SK-N-SH (cell line): ENCODE measurements around the gene NR2C2AP. TPM values are rescaled to one million over a fixed set of nuclear protein-coding genes. Genes with fewer than 3 reads are reported as not detected.

ENCODE experiments used
- CTCF ChIA-PET: fragments of 300-600, 350-600 bp; formaldehyde crosslinking; extraction: SDS; loops from one replicate; lab custom pipeline; 2021; lab: Yijun Ruan, JAX
- POLR2A ChIA-PET: fragments of 350-600 bp; sonication (Branson Sonifier 250); formaldehyde crosslinking; extraction: SDS; loops from one replicate; lab custom pipeline; 2020; ENCODE audit warnings: antibody characterized with exemption, inconsistent platforms; lab: Yijun Ruan, JAX
- DNase-seq: peaks from one replicate; pipeline ENCODE4 v3.0.0; 2012
- H2AFZ ChIP-seq: fragments of 200-600 bp; sonication (generic); 2 replicates; pipeline ENCODE4 v1.8.1; 2016; ENCODE audit warnings: antibody characterized with exemption, mild to moderate bottlenecking, low read depth
- H3F3A ChIP-seq: fragments of 200-600 bp; sonication (generic); replicated peaks from 2 replicates; pipeline ENCODE3; 2016; ENCODE audit warnings: antibody characterized with exemption, mild to moderate bottlenecking; ENCODE audit not compliant: insufficient read depth
- H3K27ac ChIP-seq, 2 experiments: fragments of 200-500 bp in 1 of 2; fragments of 200-600 bp in 1 of 2; sonication (Bioruptor generic) in 1 of 2; sonication (generic), shearing (Covaris generic) in 1 of 2; 2 replicates each; pipeline versions ENCODE4 v1.5.1 to v1.6.1; 2014 to 2016; ENCODE audit warnings: low read depth in 2 of 2, inconsistent platforms in 1 of 2, low read length in 1 of 2, mild to moderate bottlenecking in 1 of 2, mixed read lengths in 1 of 2
- H3K27me3 ChIP-seq: fragments of 200-600 bp; sonication (generic), shearing (Covaris generic); 2 replicates; pipeline ENCODE4 v1.6.1; 2016; ENCODE audit warnings: mixed run types; ENCODE audit not compliant: insufficient read depth
- H3K36me3 ChIP-seq, 2 experiments: fragments of 200-500 bp in 1 of 2; fragments of 200-600 bp in 1 of 2; sonication (Bioruptor generic) in 1 of 2; sonication (generic) in 1 of 2; replicated peaks in 1 of 2; 2 replicates each; pipeline versions ENCODE3 to v1.5.1; 2014 to 2016; ENCODE audit warnings: low read length in 1 of 2, mild to moderate bottlenecking in 1 of 2; ENCODE audit not compliant: insufficient read depth in 2 of 2, control insufficient read depth in 1 of 2
- H3K4me1 ChIP-seq, 2 experiments: fragments of 200-500 bp in 1 of 2; fragments of 200-600 bp in 1 of 2; sonication (Bioruptor generic) in 1 of 2; sonication (generic), shearing (Covaris generic) in 1 of 2; 2 replicates each; pipeline versions ENCODE4 v1.5.1 to v1.6.1; 2014 to 2016; ENCODE audit warnings: low read depth in 1 of 2, low read length in 1 of 2, mixed run types in 1 of 2; ENCODE audit not compliant: insufficient read depth in 2 of 2, control insufficient read depth in 1 of 2
- H3K4me2 ChIP-seq: fragments of 200-600 bp; sonication (generic), shearing (Covaris generic); 2 replicates; pipeline ENCODE4 v1.6.1; 2017; ENCODE audit warnings: mixed run types
- H3K4me3 ChIP-seq, 2 experiments: fragments of 200-500 bp in 1 of 2; fragments of 200-600 bp in 1 of 2; sonication (Bioruptor generic) in 1 of 2; sonication (generic), shearing (Covaris generic) in 1 of 2; 2 replicates each; pipeline versions ENCODE4 v1.5.1 to v1.8.1; 2014 to 2016; ENCODE audit warnings: low read depth in 2 of 2, inconsistent platforms in 1 of 2, low read length in 1 of 2, mild to moderate bottlenecking in 1 of 2, mixed read lengths in 1 of 2, moderate library complexity in 1 of 2
- H3K79me2 ChIP-seq: fragments of 200-600 bp; sonication (generic); 2 replicates; pipeline ENCODE4 v1.8.1; 2017; ENCODE audit warnings: mild to moderate bottlenecking; ENCODE audit not compliant: insufficient read depth
- H3K9ac ChIP-seq: fragments of 200-600 bp; sonication (generic); 2 replicates; pipeline ENCODE4 v1.6.1; 2017; ENCODE audit warnings: mixed run types
- H3K9me2 ChIP-seq: fragments of 200-600 bp; sonication (generic); 2 replicates; pipeline ENCODE4 v1.6.1; 2017; ENCODE audit warnings: mixed run types
- H3K9me3 ChIP-seq: fragments of 200-600 bp; sonication (generic); 2 replicates; pipeline ENCODE4 v1.6.1; 2017; ENCODE audit warnings: mixed run types, mild to moderate bottlenecking, moderate library complexity
- H4K20me1 ChIP-seq: fragments of 200-600 bp; sonication (generic); 2 replicates; pipeline ENCODE4 v1.6.1; 2017; ENCODE audit warnings: mild to moderate bottlenecking, mixed run types; ENCODE audit not compliant: insufficient read depth
- ELF1 ChIP-seq: IDR thresholded peaks from 2 replicates; pipeline ENCODE4 v1.4.0; 2012
- EZH2phosphoT487 ChIP-seq: fragments of 200-600 bp; sonication (generic); IDR thresholded peaks from 2 replicates; pipeline ENCODE4 v1.6.1; 2017; ENCODE audit warnings: low read depth, mixed run types, mild to moderate bottlenecking, antibody characterized with exemption, moderate library complexity, borderline replicate concordance
- FOSL2 ChIP-seq: IDR thresholded peaks from 2 replicates; pipeline ENCODE4 v1.4.0; 2012; ENCODE audit warnings: low read depth, mild to moderate bottlenecking, moderate library complexity, borderline replicate concordance
- GABPA ChIP-seq: IDR thresholded peaks from 2 replicates; pipeline ENCODE4 v1.4.0; 2012; ENCODE audit warnings: low read depth, mild to moderate bottlenecking
- NFIC ChIP-seq: IDR thresholded peaks from 2 replicates; pipeline ENCODE4 v1.4.0; 2012; ENCODE audit warnings: borderline replicate concordance
- NRF1 ChIP-seq: IDR thresholded peaks from 2 replicates; pipeline ENCODE4 v1.6.1; 2012; ENCODE audit warnings: low read depth, mild to moderate bottlenecking, low read length
- POLR2AphosphoS5 ChIP-seq: IDR thresholded peaks from 2 replicates; pipeline ENCODE4 v1.6.1; 2012; ENCODE audit warnings: low read depth, low read length
- RCOR1 ChIP-seq: fragments of 150-350 bp; IDR thresholded peaks from 2 replicates; pipeline ENCODE4 v1.6.1; 2017; ENCODE audit warnings: antibody characterized with exemption, low read length
- RXRA ChIP-seq: IDR thresholded peaks from 2 replicates; pipeline ENCODE4 v1.4.0; 2012; ENCODE audit warnings: low read depth, mild to moderate bottlenecking, borderline replicate concordance
- TAF1 ChIP-seq: IDR thresholded peaks from 2 replicates; pipeline ENCODE4 v1.6.1; 2012; ENCODE audit warnings: low read depth, mild to moderate bottlenecking, low read length, moderate library complexity, borderline replicate concordance
- TEAD4 ChIP-seq: IDR thresholded peaks from 2 replicates; pipeline ENCODE4 v1.4.0; 2012; ENCODE audit warnings: mild to moderate bottlenecking, borderline replicate concordance; ENCODE audit not compliant: insufficient read depth
- USF2 ChIP-seq: fragments of 150-350 bp; IDR thresholded peaks from 2 replicates; pipeline ENCODE4 v1.6.1; 2017; ENCODE audit warnings: antibody characterized with exemption, low read length, low read depth, borderline replicate concordance
- ZBTB33 ChIP-seq: IDR thresholded peaks from 2 replicates; pipeline ENCODE4 v1.4.0; 2012; ENCODE audit warnings: low read depth, borderline replicate concordance
- WGBS: methylation state at CpG from one replicate; pipeline ENCODE4 v1.1.6; 2017; ENCODE audit warnings: low lambda C conversion rate; 5-methylcytosine and 5-hydroxymethylcytosine counted together
- polyA plus RNA-seq, 3 experiments: library from polyadenylated mRNA; depleted of rRNA; stranded (reverse); fragments of >200 nt; gene quantifications; 2 replicates each; pipeline ENCODE4 v1.2.3, GENCODE V29; 2012
- TF ChIP-seq, protein P1 (sequence below): fragments of 200-600 bp; sonication (generic); IDR thresholded peaks from 2 replicates; pipeline ENCODE4 v1.6.1; 2017; ENCODE audit warnings: antibody characterized with exemption, mild to moderate bottlenecking, moderate library complexity
- TF ChIP-seq, protein P2 (sequence below): fragments of 150-350 bp; IDR thresholded peaks from 2 replicates; pipeline ENCODE4 v1.6.1; 2016; ENCODE audit warnings: mild to moderate bottlenecking, low read depth, low read length

The NR2C2AP gene
- polyA plus RNA-seq, 1 of the 3 experiments (the other 2 are of a cell fraction): 21.9 TPM

GRCh38 chr19:19167612-19168011, 35.6 kb downstream of the NR2C2AP start (continued):
- no peak for TF ChIP-seq ZBTB33
- TF ChIP-seq NFIC: no peak
- no peak for TF ChIP-seq ELF1
- no peak for TF ChIP-seq EZH2phosphoT487
- TF ChIP-seq USF2: no peak
- TF ChIP-seq GABPA: no peak
- no peak for TF ChIP-seq TEAD4
- TF ChIP-seq, protein P1, sequence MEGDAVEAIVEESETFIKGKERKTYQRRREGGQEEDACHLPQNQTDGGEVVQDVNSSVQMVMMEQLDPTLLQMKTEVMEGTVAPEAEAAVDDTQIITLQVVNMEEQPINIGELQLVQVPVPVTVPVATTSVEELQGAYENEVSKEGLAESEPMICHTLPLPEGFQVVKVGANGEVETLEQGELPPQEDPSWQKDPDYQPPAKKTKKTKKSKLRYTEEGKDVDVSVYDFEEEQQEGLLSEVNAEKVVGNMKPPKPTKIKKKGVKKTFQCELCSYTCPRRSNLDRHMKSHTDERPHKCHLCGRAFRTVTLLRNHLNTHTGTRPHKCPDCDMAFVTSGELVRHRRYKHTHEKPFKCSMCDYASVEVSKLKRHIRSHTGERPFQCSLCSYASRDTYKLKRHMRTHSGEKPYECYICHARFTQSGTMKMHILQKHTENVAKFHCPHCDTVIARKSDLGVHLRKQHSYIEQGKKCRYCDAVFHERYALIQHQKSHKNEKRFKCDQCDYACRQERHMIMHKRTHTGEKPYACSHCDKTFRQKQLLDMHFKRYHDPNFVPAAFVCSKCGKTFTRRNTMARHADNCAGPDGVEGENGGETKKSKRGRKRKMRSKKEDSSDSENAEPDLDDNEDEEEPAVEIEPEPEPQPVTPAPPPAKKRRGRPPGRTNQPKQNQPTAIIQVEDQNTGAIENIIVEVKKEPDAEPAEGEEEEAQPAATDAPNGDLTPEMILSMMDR: no peak
- no peak for TF ChIP-seq FOSL2

- no peaks in the 10 kb centered on the region for H3K9me3 ChIP-seq
- H4K20me1 ChIP-seq: no peaks in the 10 kb centered on the region
- 86% methylated on average over 1 of the region's 1 CpG for WGBS
- H3F3A ChIP-seq: no peaks in the 10 kb centered on the region
- H3K9me2 ChIP-seq: no peaks in the 10 kb centered on the region
- H3K4me3 ChIP-seq: no peak overlapping the region
- POLR2A ChIA-PET: no interaction called here
- no peak for DNase-seq
- H3K79me2 ChIP-seq: no peaks in the 10 kb centered on the region
- H3K27ac ChIP-seq: no peak overlapping the region
- no peak overlapping the region for H3K4me2 ChIP-seq
- TF ChIP-seq ZBTB33 (no peak), GABPA (no peak), POLR2AphosphoS5 (no peak), TAF1 (no peak), NRF1 (no peak), RXRA (no peak), NFIC (no peak), RCOR1 (no peak), FOSL2 (no peak)
- TF ChIP-seq, protein P2, sequence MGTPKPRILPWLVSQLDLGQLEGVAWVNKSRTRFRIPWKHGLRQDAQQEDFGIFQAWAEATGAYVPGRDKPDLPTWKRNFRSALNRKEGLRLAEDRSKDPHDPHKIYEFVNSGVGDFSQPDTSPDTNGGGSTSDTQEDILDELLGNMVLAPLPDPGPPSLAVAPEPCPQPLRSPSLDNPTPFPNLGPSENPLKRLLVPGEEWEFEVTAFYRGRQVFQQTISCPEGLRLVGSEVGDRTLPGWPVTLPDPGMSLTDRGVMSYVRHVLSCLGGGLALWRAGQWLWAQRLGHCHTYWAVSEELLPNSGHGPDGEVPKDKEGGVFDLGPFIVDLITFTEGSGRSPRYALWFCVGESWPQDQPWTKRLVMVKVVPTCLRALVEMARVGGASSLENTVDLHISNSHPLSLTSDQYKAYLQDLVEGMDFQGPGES: no peak
- H3K9ac ChIP-seq: no peak overlapping the region
- CTCF ChIA-PET: interaction anchor here (1.0 to 3.7 kb wide), 2 partner anchors 10 to 19 kb away, joined by 3 to 22 read pairs; no protein-coding TSS in a partner anchor
- no peaks in the 10 kb centered on the region for H3K27me3 ChIP-seq
- H3K4me1 ChIP-seq: peaks cover 0 to 1% of the 10 kb centered on the region in 2 experiments; a peak in 1 of 4 replicates
- no peaks in the 10 kb centered on the region for H3K36me3 ChIP-seq
- no peak overlapping the region for H2AFZ ChIP-seq
These were observed 37.8 kb downstream of the NR2C2AP start for GRCh38 chr19:19165396-19165795.
